ENCODE data around the gene PGLYRP3.
A peak's percentile ranks its signal among the peaks of the same experiment; 100 is the strongest.

PGLYRP3 gene

DNA sequence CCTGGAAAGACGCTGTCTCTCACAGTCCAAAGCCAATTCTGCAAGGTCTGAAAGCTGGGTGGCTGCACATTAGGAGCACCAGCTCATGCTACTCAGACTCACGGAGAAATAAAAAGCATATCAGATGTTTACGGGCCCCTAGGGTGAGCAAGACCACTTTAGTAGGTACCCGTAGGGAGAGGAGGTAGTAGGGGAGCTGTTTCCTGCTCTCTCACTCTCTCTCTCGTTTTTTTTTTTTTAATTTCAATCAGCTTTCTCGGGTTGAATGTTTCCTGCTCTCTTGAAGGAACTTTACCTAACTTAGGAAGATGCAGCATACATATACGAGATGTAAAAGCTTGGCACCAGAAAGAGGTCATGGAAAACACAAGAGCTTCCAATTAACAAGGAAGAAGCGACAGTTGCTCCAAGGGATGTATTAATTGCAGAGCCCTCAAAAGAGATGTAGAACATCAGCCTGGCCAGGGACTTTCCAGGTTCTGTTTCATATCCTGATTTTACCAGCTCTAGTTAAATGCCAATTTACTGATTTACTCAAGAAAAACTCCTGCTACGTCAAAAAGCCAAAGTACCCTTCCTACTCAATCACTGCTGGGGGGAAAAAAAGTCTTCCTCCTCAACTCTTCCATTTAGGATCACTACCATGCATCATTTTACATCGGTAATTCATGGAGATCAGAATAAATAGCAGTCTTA is 50.1 kb downstream of the PGLYRP3 start:
- Histone ChIP-seq H2BK120ac (ENCODE audit: low read depth, low read length) (no peak overlapping the region), H3K79me2 (ENCODE audit: control insufficient read depth, insufficient read depth, low read length) (no peaks in the 10 kb centered on the region), H3K4me2 (ENCODE audit: low read length) (no peak overlapping the region), H2BK5ac (ENCODE audit: low read length) (no peak overlapping the region), H3K27me3 (ENCODE audit: insufficient read depth, low read length, poor library complexity) (no peaks in the 10 kb centered on the region), H3K18ac (ENCODE audit: low read length) (no peak overlapping the region), H4K8ac (ENCODE audit: low read depth, low read length) (no peak overlapping the region), H2AK5ac (ENCODE audit: low read length) (no peak overlapping the region), H3K79me1 (ENCODE audit: low read length) (no peaks in the 10 kb centered on the region), H3K4ac (ENCODE audit: low read depth, low read length) (no peak overlapping the region), H4K5ac (ENCODE audit: low read length) (no peak overlapping the region), H3K56ac (ENCODE audit: low read length) (no peak overlapping the region), H3K36me3 (ENCODE audit: control insufficient read depth, insufficient read depth, low read length) (no peaks in the 10 kb centered on the region), H3K4me3 (ENCODE audit: low read length) (no peak overlapping the region), H3K23ac (ENCODE audit: low read length) (no peak overlapping the region), H3K27ac (ENCODE audit: low read depth, low read length) (no peak overlapping the region), H3K4me1 (ENCODE audit: control insufficient read depth, low read depth, low read length) (peaks cover 2% of the 10 kb centered on the region), H3K9ac (ENCODE audit: low read length) (no peak overlapping the region), H2BK15ac (replicated peaks; ENCODE audit: low read depth) (no peak overlapping the region)
- WGBS (ENCODE audit: extremely low coverage, insufficient coverage, low lambda C conversion rate) = no CpG with 5 or more reads among the region's 10 CpGs
- no peak for DNase-seq

GRCh38 chr1:153262070-153262366 is 50.7 kb downstream of the PGLYRP3 start:
- Histone ChIP-seq H3K4me3 (ENCODE audit: low read length) (no peak overlapping the region), H2BK5ac (ENCODE audit: low read length) (no peak overlapping the region), H3K9ac (ENCODE audit: low read length) (no peak overlapping the region), H3K4me2 (ENCODE audit: low read length) (peak overlapping the region; percentile 42), H4K5ac (ENCODE audit: low read length) (no peak overlapping the region), H3K27ac (ENCODE audit: low read depth, low read length) (no peak overlapping the region), H2BK120ac (ENCODE audit: low read depth, low read length) (no peak overlapping the region), H3K56ac (ENCODE audit: low read length) (no peak overlapping the region), H4K8ac (ENCODE audit: low read depth, low read length) (no peak overlapping the region), H3K27me3 (ENCODE audit: insufficient read depth, low read length, poor library complexity) (no peaks in the 10 kb centered on the region), H3K18ac (ENCODE audit: low read length) (no peak overlapping the region), H3K4ac (ENCODE audit: low read depth, low read length) (no peak overlapping the region), H2BK15ac (replicated peaks; ENCODE audit: low read depth) (no peak overlapping the region), H2AK5ac (ENCODE audit: low read length) (no peak overlapping the region), H3K79me2 (ENCODE audit: control insufficient read depth, insufficient read depth, low read length) (no peaks in the 10 kb centered on the region), H3K4me1 (ENCODE audit: control insufficient read depth, low read depth, low read length) (peaks cover 2% of the 10 kb centered on the region), H3K36me3 (ENCODE audit: control insufficient read depth, insufficient read depth, low read length) (no peaks in the 10 kb centered on the region), H3K79me1 (ENCODE audit: low read length) (no peaks in the 10 kb centered on the region), H3K23ac (ENCODE audit: low read length) (no peak overlapping the region)
- DNase-seq = no peak
- WGBS (ENCODE audit: extremely low coverage, insufficient coverage, low lambda C conversion rate) = no CpG with 5 or more reads among the region's 6 CpGs

GRCh38 chr1:153261281-153262069 is 51.3 kb downstream of the PGLYRP3 start:
- H2BK120ac ChIP-seq (ENCODE audit: low read depth, low read length) = peak overlapping the region; percentile 64
- peak overlapping the region; percentile 58 for H3K56ac ChIP-seq (ENCODE audit: low read length)
- no peak overlapping the region for H4K8ac ChIP-seq (ENCODE audit: low read depth, low read length)
- peak; percentile 62 for DNase-seq
- no peak overlapping the region for H2BK5ac ChIP-seq (ENCODE audit: low read length)
- peak overlapping the region; percentile 42 for H3K4me2 ChIP-seq (ENCODE audit: low read length)
- no peak overlapping the region for H3K23ac ChIP-seq (ENCODE audit: low read length)
- no peak overlapping the region for H3K4me3 ChIP-seq (ENCODE audit: low read length)
- no peak overlapping the region for H4K5ac ChIP-seq (ENCODE audit: low read length)
- peak overlapping the region; percentile 11 for H3K4ac ChIP-seq (ENCODE audit: low read depth, low read length)
- no peak overlapping the region for H2AK5ac ChIP-seq (ENCODE audit: low read length)
- H3K79me1 ChIP-seq (ENCODE audit: low read length) = no peaks in the 10 kb centered on the region
- H3K36me3 ChIP-seq (ENCODE audit: control insufficient read depth, insufficient read depth, low read length) = no peaks in the 10 kb centered on the region
- no peaks in the 10 kb centered on the region for H3K79me2 ChIP-seq (ENCODE audit: control insufficient read depth, insufficient read depth, low read length)
- H3K4me1 ChIP-seq (ENCODE audit: control insufficient read depth, low read depth, low read length) = peaks cover 2% of the 10 kb centered on the region
- H3K18ac ChIP-seq (ENCODE audit: low read length) = peak overlapping the region; percentile 71
- no peaks in the 10 kb centered on the region for H3K27me3 ChIP-seq (ENCODE audit: insufficient read depth, low read length, poor library complexity)
- H3K27ac ChIP-seq (ENCODE audit: low read depth, low read length) = no peak overlapping the region
- H3K9ac ChIP-seq (ENCODE audit: low read length) = no peak overlapping the region
- peak overlapping the region; percentile 22 for H2BK15ac ChIP-seq (replicated peaks; ENCODE audit: low read depth)
- WGBS (ENCODE audit: extremely low coverage, insufficient coverage, low lambda C conversion rate) = no CpG with 5 or more reads among the region's 80 CpGs

- Histone ChIP-seq H3K79me1 (ENCODE audit: low read length) (no peaks in the 10 kb centered on the region), H3K27me3 (ENCODE audit: insufficient read depth, low read length, poor library complexity) (no peaks in the 10 kb centered on the region), H3K18ac (ENCODE audit: low read length) (peak overlapping the region; percentile 71), H2BK5ac (ENCODE audit: low read length) (no peak overlapping the region), H3K4me1 (ENCODE audit: control insufficient read depth, low read depth, low read length) (peaks cover 2% of the 10 kb centered on the region), H2BK120ac (ENCODE audit: low read depth, low read length) (peak overlapping the region; percentile 64), H3K4me2 (ENCODE audit: low read length) (no peak overlapping the region), H4K5ac (ENCODE audit: low read length) (no peak overlapping the region), H3K79me2 (ENCODE audit: control insufficient read depth, insufficient read depth, low read length) (no peaks in the 10 kb centered on the region), H2BK15ac (replicated peaks; ENCODE audit: low read depth) (peak overlapping the region; percentile 22), H3K36me3 (ENCODE audit: control insufficient read depth, insufficient read depth, low read length) (no peaks in the 10 kb centered on the region), H3K23ac (ENCODE audit: low read length) (no peak overlapping the region), H2AK5ac (ENCODE audit: low read length) (no peak overlapping the region), H3K27ac (ENCODE audit: low read depth, low read length) (no peak overlapping the region), H3K4ac (ENCODE audit: low read depth, low read length) (no peak overlapping the region), H4K8ac (ENCODE audit: low read depth, low read length) (no peak overlapping the region), H3K4me3 (ENCODE audit: low read length) (no peak overlapping the region), H3K56ac (ENCODE audit: low read length) (no peak overlapping the region), H3K9ac (ENCODE audit: low read length) (no peak overlapping the region)
- peak; percentile 29 for DNase-seq
- no CpG with 5 or more reads among the region's 45 CpGs for WGBS (ENCODE audit: extremely low coverage, insufficient coverage, low lambda C conversion rate)
Measured at GRCh38 chr1:153260585-153261280, 52.0 kb downstream of the PGLYRP3 start.

GRCh38 chr1:153259387-153259786 is 53.4 kb downstream of the PGLYRP3 start, which contains the start of gene LORICRIN:
Gene LORICRIN (plus strand): TSS chr1:153259687. CDS start chr1:153260950, 1,263 bp downstream.
- Histone ChIP-seq H3K27me3 (ENCODE audit: insufficient read depth, low read length, poor library complexity) (no peaks in the 10 kb centered on the region), H2BK120ac (ENCODE audit: low read depth, low read length) (no peak within 1 kb of the TSS), H3K36me3 (ENCODE audit: control insufficient read depth, insufficient read depth, low read length) (no peaks in the 10 kb centered on the region), H3K56ac (ENCODE audit: low read length) (no peak within 1 kb of the TSS), H2BK15ac (replicated peaks; ENCODE audit: low read depth) (no peak within 1 kb of the TSS), H4K8ac (ENCODE audit: low read depth, low read length) (no peak within 1 kb of the TSS), H3K9ac (ENCODE audit: low read length) (no peak within 1 kb of the TSS), H3K27ac (ENCODE audit: low read depth, low read length) (no peak within 1 kb of the TSS), H3K4ac (ENCODE audit: low read depth, low read length) (no peak within 1 kb of the TSS), H2BK5ac (ENCODE audit: low read length) (no peak within 1 kb of the TSS), H3K79me2 (ENCODE audit: control insufficient read depth, insufficient read depth, low read length) (no peaks in the 10 kb centered on the region), H3K4me2 (ENCODE audit: low read length) (no peak within 1 kb of the TSS), H3K79me1 (ENCODE audit: low read length) (no peaks in the 10 kb centered on the region), H3K23ac (ENCODE audit: low read length) (no peak within 1 kb of the TSS), H3K4me3 (ENCODE audit: low read length) (no peak within 1 kb of the TSS), H4K5ac (ENCODE audit: low read length) (no peak within 1 kb of the TSS), H3K18ac (ENCODE audit: low read length) (no peak within 1 kb of the TSS), H2AK5ac (ENCODE audit: low read length) (no peak within 1 kb of the TSS), H3K4me1 (ENCODE audit: control insufficient read depth, low read depth, low read length) (peaks cover 2% of the 10 kb centered on the region)
- DNase-seq = no peak
- no CpG with 5 or more reads among the region's 3 CpGs for WGBS (ENCODE audit: extremely low coverage, insufficient coverage, low lambda C conversion rate)

All from mesendoderm (in vitro differentiated cells).